SK-N-SH (cell line): ENCODE data around the gene SNRPB2. TPM values are rescaled to one million over a fixed set of nuclear protein-coding genes. Genes with fewer than 3 reads are reported as not detected.

Experiments
- CTCF ChIA-PET: fragments of 300-600, 350-600 bp; formaldehyde crosslinking; extraction: SDS; loops from one replicate; lab custom pipeline; 2021; lab: Yijun Ruan, JAX
- POLR2A ChIA-PET: fragments of 350-600 bp; sonication (Branson Sonifier 250); formaldehyde crosslinking; extraction: SDS; loops from one replicate; lab custom pipeline; 2020; ENCODE audit warnings: antibody characterized with exemption, inconsistent platforms; lab: Yijun Ruan, JAX
- DNase-seq: peaks from one replicate; pipeline ENCODE4 v3.0.0; 2012
- H2AFZ ChIP-seq: fragments of 200-600 bp; sonication (generic); 2 replicates; pipeline ENCODE4 v1.8.1; 2016; ENCODE audit warnings: antibody characterized with exemption, mild to moderate bottlenecking, low read depth
- H3F3A ChIP-seq: fragments of 200-600 bp; sonication (generic); replicated peaks from 2 replicates; pipeline ENCODE3; 2016; ENCODE audit warnings: antibody characterized with exemption, mild to moderate bottlenecking; ENCODE audit not compliant: insufficient read depth
- H3K27ac ChIP-seq, 2 experiments: fragments of 200-500 bp in 1 of 2; fragments of 200-600 bp in 1 of 2; sonication (Bioruptor generic) in 1 of 2; sonication (generic), shearing (Covaris generic) in 1 of 2; 2 replicates each; pipeline versions ENCODE4 v1.5.1 to v1.6.1; 2014 to 2016; ENCODE audit warnings: low read depth in 2 of 2, inconsistent platforms in 1 of 2, low read length in 1 of 2, mild to moderate bottlenecking in 1 of 2, mixed read lengths in 1 of 2
- H3K27me3 ChIP-seq: fragments of 200-600 bp; sonication (generic), shearing (Covaris generic); 2 replicates; pipeline ENCODE4 v1.6.1; 2016; ENCODE audit warnings: mixed run types; ENCODE audit not compliant: insufficient read depth
- H3K36me3 ChIP-seq, 2 experiments: fragments of 200-500 bp in 1 of 2; fragments of 200-600 bp in 1 of 2; sonication (Bioruptor generic) in 1 of 2; sonication (generic) in 1 of 2; replicated peaks in 1 of 2; 2 replicates each; pipeline versions ENCODE3 to v1.5.1; 2014 to 2016; ENCODE audit warnings: low read length in 1 of 2, mild to moderate bottlenecking in 1 of 2; ENCODE audit not compliant: insufficient read depth in 2 of 2, control insufficient read depth in 1 of 2
- H3K4me1 ChIP-seq, 2 experiments: fragments of 200-500 bp in 1 of 2; fragments of 200-600 bp in 1 of 2; sonication (Bioruptor generic) in 1 of 2; sonication (generic), shearing (Covaris generic) in 1 of 2; 2 replicates each; pipeline versions ENCODE4 v1.5.1 to v1.6.1; 2014 to 2016; ENCODE audit warnings: low read depth in 1 of 2, low read length in 1 of 2, mixed run types in 1 of 2; ENCODE audit not compliant: insufficient read depth in 2 of 2, control insufficient read depth in 1 of 2
- H3K4me2 ChIP-seq: fragments of 200-600 bp; sonication (generic), shearing (Covaris generic); 2 replicates; pipeline ENCODE4 v1.6.1; 2017; ENCODE audit warnings: mixed run types
- H3K4me3 ChIP-seq, 2 experiments: fragments of 200-500 bp in 1 of 2; fragments of 200-600 bp in 1 of 2; sonication (Bioruptor generic) in 1 of 2; sonication (generic), shearing (Covaris generic) in 1 of 2; 2 replicates each; pipeline versions ENCODE4 v1.5.1 to v1.8.1; 2014 to 2016; ENCODE audit warnings: low read depth in 2 of 2, inconsistent platforms in 1 of 2, low read length in 1 of 2, mild to moderate bottlenecking in 1 of 2, mixed read lengths in 1 of 2, moderate library complexity in 1 of 2
- H3K79me2 ChIP-seq: fragments of 200-600 bp; sonication (generic); 2 replicates; pipeline ENCODE4 v1.8.1; 2017; ENCODE audit warnings: mild to moderate bottlenecking; ENCODE audit not compliant: insufficient read depth
- H3K9ac ChIP-seq: fragments of 200-600 bp; sonication (generic); 2 replicates; pipeline ENCODE4 v1.6.1; 2017; ENCODE audit warnings: mixed run types
- H3K9me2 ChIP-seq: fragments of 200-600 bp; sonication (generic); 2 replicates; pipeline ENCODE4 v1.6.1; 2017; ENCODE audit warnings: mixed run types
- H3K9me3 ChIP-seq: fragments of 200-600 bp; sonication (generic); 2 replicates; pipeline ENCODE4 v1.6.1; 2017; ENCODE audit warnings: mixed run types, mild to moderate bottlenecking, moderate library complexity
- H4K20me1 ChIP-seq: fragments of 200-600 bp; sonication (generic); 2 replicates; pipeline ENCODE4 v1.6.1; 2017; ENCODE audit warnings: mild to moderate bottlenecking, mixed run types; ENCODE audit not compliant: insufficient read depth
- CTCF ChIP-seq: fragments of 200-600 bp; sonication (generic); IDR thresholded peaks from 2 replicates; pipeline ENCODE4 v1.6.1; 2017; ENCODE audit warnings: antibody characterized with exemption, mild to moderate bottlenecking, moderate library complexity
- EP300 ChIP-seq, 2 experiments: IDR thresholded peaks; 2 replicates each; pipeline versions ENCODE4 v1.4.0 to v1.6.1; 2012; ENCODE audit warnings: borderline replicate concordance in 1 of 2, low read depth in 1 of 2, low read length in 1 of 2
- EZH2phosphoT487 ChIP-seq: fragments of 200-600 bp; sonication (generic); IDR thresholded peaks from 2 replicates; pipeline ENCODE4 v1.6.1; 2017; ENCODE audit warnings: low read depth, mixed run types, mild to moderate bottlenecking, antibody characterized with exemption, moderate library complexity, borderline replicate concordance
- FOXM1 ChIP-seq: IDR thresholded peaks from 2 replicates; pipeline ENCODE4 v1.4.0; 2012; ENCODE audit warnings: low read depth, mild to moderate bottlenecking
- JUND ChIP-seq: IDR thresholded peaks from 2 replicates; pipeline ENCODE4 v1.4.0; 2012
- MXI1 ChIP-seq: IDR thresholded peaks from 2 replicates; pipeline ENCODE4 v1.6.1; 2012; ENCODE audit warnings: mild to moderate bottlenecking, low read depth, low read length, improper control_type of control experiment
- NFIC ChIP-seq: IDR thresholded peaks from 2 replicates; pipeline ENCODE4 v1.4.0; 2012; ENCODE audit warnings: borderline replicate concordance
- NRF1 ChIP-seq: IDR thresholded peaks from 2 replicates; pipeline ENCODE4 v1.6.1; 2012; ENCODE audit warnings: low read depth, mild to moderate bottlenecking, low read length
- RAD21 ChIP-seq: IDR thresholded peaks from 2 replicates; pipeline ENCODE4 v1.6.1; 2012; ENCODE audit warnings: mild to moderate bottlenecking, low read length
- RFX5 ChIP-seq: IDR thresholded peaks from 2 replicates; pipeline ENCODE4 v1.6.1; 2012; ENCODE audit warnings: mild to moderate bottlenecking, improper control_type of control experiment, low read length
- SIN3A ChIP-seq: IDR thresholded peaks from 2 replicates; pipeline ENCODE4 v1.6.1; 2012; ENCODE audit warnings: low read depth, mild to moderate bottlenecking, low read length, moderate library complexity, borderline replicate concordance
- SMC3 ChIP-seq: IDR thresholded peaks from 2 replicates; pipeline ENCODE4 v1.6.1; 2012; ENCODE audit warnings: low read depth, low read length, improper control_type of control experiment
- TAF1 ChIP-seq: IDR thresholded peaks from 2 replicates; pipeline ENCODE4 v1.6.1; 2012; ENCODE audit warnings: low read depth, mild to moderate bottlenecking, low read length, moderate library complexity, borderline replicate concordance
- TCF12 ChIP-seq: IDR thresholded peaks from 2 replicates; pipeline ENCODE4 v1.4.0; 2012
- TEAD4 ChIP-seq: IDR thresholded peaks from 2 replicates; pipeline ENCODE4 v1.4.0; 2012; ENCODE audit warnings: mild to moderate bottlenecking, borderline replicate concordance; ENCODE audit not compliant: insufficient read depth
- YY1 ChIP-seq: IDR thresholded peaks from 2 replicates; pipeline ENCODE4 v1.4.0; 2012; ENCODE audit warnings: low read depth, mild to moderate bottlenecking
- WGBS: methylation state at CpG from one replicate; pipeline ENCODE4 v1.1.6; 2017; ENCODE audit warnings: low lambda C conversion rate; 5-methylcytosine and 5-hydroxymethylcytosine counted together
- polyA plus RNA-seq, 3 experiments: library from polyadenylated mRNA; depleted of rRNA; stranded (reverse); fragments of >200 nt; gene quantifications; 2 replicates each; pipeline ENCODE4 v1.2.3, GENCODE V29; 2012
- TF ChIP-seq, protein P1 (sequence below): fragments of 150-350 bp; IDR thresholded peaks from 2 replicates; pipeline ENCODE4 v1.6.1; 2016; ENCODE audit warnings: mild to moderate bottlenecking, low read depth, low read length
- TF ChIP-seq, protein P2 (sequence below): IDR thresholded peaks from 2 replicates; pipeline ENCODE4 v1.4.0; 2012; ENCODE audit warnings: low read depth, borderline replicate concordance
- TF ChIP-seq, protein P3 (sequence below): IDR thresholded peaks from 2 replicates; pipeline ENCODE4 v1.4.0; 2012; ENCODE audit warnings: low read depth

The SNRPB2 gene
- polyA plus RNA-seq, 1 of the 3 experiments (the other 2 are of a cell fraction) = 46.6 TPM

DNA sequence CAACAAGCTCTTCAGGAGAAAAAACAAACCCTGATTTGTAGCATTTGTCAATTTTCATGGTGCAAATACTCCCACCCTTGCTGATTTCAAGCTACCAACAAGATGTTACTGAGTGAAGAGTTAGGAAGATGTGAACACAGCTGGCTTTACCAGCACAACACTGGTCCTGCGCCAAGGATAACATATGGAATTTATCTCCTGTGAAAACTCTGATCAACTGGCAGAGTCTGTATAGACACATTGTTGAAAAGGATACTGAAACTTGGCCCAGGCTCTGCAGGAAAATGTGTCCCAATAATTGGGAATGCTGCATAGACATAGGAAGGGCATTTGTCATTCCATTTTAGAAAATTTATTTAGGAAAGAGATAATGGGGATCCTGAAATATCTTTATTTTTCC is 47.3 kb downstream of the SNRPB2 start:
- Histone ChIP-seq H3K9ac (no peak overlapping the region), H3K27ac (no peak overlapping the region), H3K27me3 (no peaks in the 10 kb centered on the region), H3K36me3 (no peaks in the 10 kb centered on the region), H3K4me3 (no peak overlapping the region), H3K79me2 (no peaks in the 10 kb centered on the region), H4K20me1 (no peaks in the 10 kb centered on the region), H3K9me2 (no peaks in the 10 kb centered on the region), H3K9me3 (no peaks in the 10 kb centered on the region), H2AFZ (no peak overlapping the region), H3K4me1 (no peaks in the 10 kb centered on the region), H3F3A (no peaks in the 10 kb centered on the region), H3K4me2 (no peak overlapping the region)
- WGBS = 0% methylated on average over 1 of the region's 1 CpG
- POLR2A ChIA-PET = no interaction called here
- TF ChIP-seq CTCF = no peak
- no peak for TF ChIP-seq TCF12
- no peak for TF ChIP-seq YY1
- TF ChIP-seq TEAD4 = no peak
- no peak for TF ChIP-seq NRF1
- no peak for TF ChIP-seq TAF1
- TF ChIP-seq RAD21 = no peak
- TF ChIP-seq, protein P1, sequence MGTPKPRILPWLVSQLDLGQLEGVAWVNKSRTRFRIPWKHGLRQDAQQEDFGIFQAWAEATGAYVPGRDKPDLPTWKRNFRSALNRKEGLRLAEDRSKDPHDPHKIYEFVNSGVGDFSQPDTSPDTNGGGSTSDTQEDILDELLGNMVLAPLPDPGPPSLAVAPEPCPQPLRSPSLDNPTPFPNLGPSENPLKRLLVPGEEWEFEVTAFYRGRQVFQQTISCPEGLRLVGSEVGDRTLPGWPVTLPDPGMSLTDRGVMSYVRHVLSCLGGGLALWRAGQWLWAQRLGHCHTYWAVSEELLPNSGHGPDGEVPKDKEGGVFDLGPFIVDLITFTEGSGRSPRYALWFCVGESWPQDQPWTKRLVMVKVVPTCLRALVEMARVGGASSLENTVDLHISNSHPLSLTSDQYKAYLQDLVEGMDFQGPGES = no peak
- TF ChIP-seq MXI1 = no peak
- no peak for TF ChIP-seq SIN3A
- TF ChIP-seq, protein P2, sequence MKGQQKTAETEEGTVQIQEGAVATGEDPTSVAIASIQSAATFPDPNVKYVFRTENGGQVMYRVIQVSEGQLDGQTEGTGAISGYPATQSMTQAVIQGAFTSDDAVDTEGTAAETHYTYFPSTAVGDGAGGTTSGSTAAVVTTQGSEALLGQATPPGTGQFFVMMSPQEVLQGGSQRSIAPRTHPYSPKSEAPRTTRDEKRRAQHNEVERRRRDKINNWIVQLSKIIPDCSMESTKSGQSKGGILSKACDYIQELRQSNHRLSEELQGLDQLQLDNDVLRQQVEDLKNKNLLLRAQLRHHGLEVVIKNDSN = no peak
- TF ChIP-seq EP300 (IDR thresholded peaks at IDR 0.05; ENCODE audit: borderline replicate concordance in 1 of 2, low read depth in 1 of 2, low read length in 1 of 2) = no peak
- TF ChIP-seq, protein P3, sequence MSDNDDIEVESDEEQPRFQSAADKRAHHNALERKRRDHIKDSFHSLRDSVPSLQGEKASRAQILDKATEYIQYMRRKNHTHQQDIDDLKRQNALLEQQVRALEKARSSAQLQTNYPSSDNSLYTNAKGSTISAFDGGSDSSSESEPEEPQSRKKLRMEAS = no peak
- no peak for TF ChIP-seq NFIC
- no peak for TF ChIP-seq FOXM1
- no peak for TF ChIP-seq EZH2phosphoT487
- TF ChIP-seq RFX5 = no peak
- TF ChIP-seq SMC3 = no peak
- no peak for TF ChIP-seq JUND
- DNase-seq = no peak
- CTCF ChIA-PET = interaction anchor here (0.6 to 3.2 kb wide), 3 partner anchors 16 to 195 kb away, joined by 3 to 14 read pairs (median 6); no protein-coding TSS in a partner anchor
